ENCODE data around the gene CDH19.

Gene CDH19

GRCh38 chr18:66623821-66624220 lies 19.9 kb upstream of the CDH19 start:
- no peak for TF ChIP-seq POLR2A (IDR thresholded peaks at IDR 0.05; ENCODE audit: low read depth, low read length)
- no peak for TF ChIP-seq TAF1 (IDR thresholded peaks at IDR 0.05; ENCODE audit: borderline replicate concordance, low read depth, low read length)
- TF ChIP-seq POLR2AphosphoS5 (IDR thresholded peaks at IDR 0.05; ENCODE audit: low read depth, low read length), result no peak
- no peak for FAIRE-seq

GRCh38 chr18:66621816-66622576 lies 18.1 kb upstream of the CDH19 start:
- FAIRE-seq (no peak), DNase-seq (ENCODE audit: insufficient read length) (no peak)
- TF ChIP-seq POLR2AphosphoS5 (IDR thresholded peaks at IDR 0.05; ENCODE audit: low read depth, low read length), result no peak
- TF ChIP-seq POLR2A (IDR thresholded peaks at IDR 0.05; ENCODE audit: low read depth, low read length), result no peak
- TF ChIP-seq TAF1 (IDR thresholded peaks at IDR 0.05; ENCODE audit: borderline replicate concordance, low read depth, low read length), result no peak

More at GRCh38 chr18:66623821-66624220, 19.9 kb upstream of the CDH19 start:
- DNase-seq (ENCODE audit: insufficient read length), result no peak

GRCh38 chr18:66616523-66616983 lies 12.7 kb upstream of the CDH19 start:
- FAIRE-seq (no peak), DNase-seq (ENCODE audit: insufficient read length) (no peak)
- TF ChIP-seq TAF1 (IDR thresholded peaks at IDR 0.05; ENCODE audit: borderline replicate concordance, low read depth, low read length), result no peak
- TF ChIP-seq POLR2AphosphoS5 (IDR thresholded peaks at IDR 0.05; ENCODE audit: low read depth, low read length), result no peak
- TF ChIP-seq POLR2A (IDR thresholded peaks at IDR 0.05; ENCODE audit: low read depth, low read length), result no peak

GRCh38 chr18:66615176-66615575 lies 11.3 kb upstream of the CDH19 start:
- TF ChIP-seq TAF1 (IDR thresholded peaks at IDR 0.05; ENCODE audit: borderline replicate concordance, low read depth, low read length) (no peak), POLR2A (IDR thresholded peaks at IDR 0.05; ENCODE audit: low read depth, low read length) (no peak), POLR2AphosphoS5 (IDR thresholded peaks at IDR 0.05; ENCODE audit: low read depth, low read length) (no peak)
- no peak for DNase-seq (ENCODE audit: insufficient read length)
- no peak for FAIRE-seq

- TF ChIP-seq POLR2A (IDR thresholded peaks at IDR 0.05; ENCODE audit: low read depth, low read length) (no peak), TAF1 (IDR thresholded peaks at IDR 0.05; ENCODE audit: borderline replicate concordance, low read depth, low read length) (no peak), POLR2AphosphoS5 (IDR thresholded peaks at IDR 0.05; ENCODE audit: low read depth, low read length) (no peak)
- DNase-seq (ENCODE audit: insufficient read length) (no peak), FAIRE-seq (no peak)
Measured at GRCh38 chr18:66607632-66608031, 3.7 kb upstream of the CDH19 start.

GRCh38 chr18:66601649-66602048 lies 2.2 kb downstream of the CDH19 start:
- DNase-seq (ENCODE audit: insufficient read length), result no peak
- no peak for TF ChIP-seq TAF1 (IDR thresholded peaks at IDR 0.05; ENCODE audit: borderline replicate concordance, low read depth, low read length)
- TF ChIP-seq POLR2A (IDR thresholded peaks at IDR 0.05; ENCODE audit: low read depth, low read length), result no peak
- TF ChIP-seq POLR2AphosphoS5 (IDR thresholded peaks at IDR 0.05; ENCODE audit: low read depth, low read length), result no peak
- FAIRE-seq, result no peak

- FAIRE-seq (no peak), DNase-seq (ENCODE audit: insufficient read length) (no peak)
- TF ChIP-seq TAF1 (IDR thresholded peaks at IDR 0.05; ENCODE audit: borderline replicate concordance, low read depth, low read length) (no peak), POLR2AphosphoS5 (IDR thresholded peaks at IDR 0.05; ENCODE audit: low read depth, low read length) (no peak), POLR2A (IDR thresholded peaks at IDR 0.05; ENCODE audit: low read depth, low read length) (no peak)
Measured at GRCh38 chr18:66599190-66599589, 4.7 kb downstream of the CDH19 start.

- DNase-seq (ENCODE audit: insufficient read length) (no peak), FAIRE-seq (no peak)
- TF ChIP-seq POLR2A (IDR thresholded peaks at IDR 0.05; ENCODE audit: low read depth, low read length), result no peak
- no peak for TF ChIP-seq POLR2AphosphoS5 (IDR thresholded peaks at IDR 0.05; ENCODE audit: low read depth, low read length)
- TF ChIP-seq TAF1 (IDR thresholded peaks at IDR 0.05; ENCODE audit: borderline replicate concordance, low read depth, low read length), result no peak
Measured at GRCh38 chr18:66587430-66587829, 16.5 kb downstream of the CDH19 start.

- FAIRE-seq (no peak), DNase-seq (ENCODE audit: insufficient read length) (no peak)
- TF ChIP-seq POLR2A (IDR thresholded peaks at IDR 0.05; ENCODE audit: low read depth, low read length), result no peak
- no peak for TF ChIP-seq POLR2AphosphoS5 (IDR thresholded peaks at IDR 0.05; ENCODE audit: low read depth, low read length)
- no peak for TF ChIP-seq TAF1 (IDR thresholded peaks at IDR 0.05; ENCODE audit: borderline replicate concordance, low read depth, low read length)
Measured at GRCh38 chr18:66582211-66582610, 21.7 kb downstream of the CDH19 start.

- DNase-seq (ENCODE audit: insufficient read length) (no peak), FAIRE-seq (no peak)
- no peak for TF ChIP-seq POLR2A (IDR thresholded peaks at IDR 0.05; ENCODE audit: low read depth, low read length)
- TF ChIP-seq TAF1 (IDR thresholded peaks at IDR 0.05; ENCODE audit: borderline replicate concordance, low read depth, low read length), result no peak
- TF ChIP-seq POLR2AphosphoS5 (IDR thresholded peaks at IDR 0.05; ENCODE audit: low read depth, low read length), result no peak
Measured at GRCh38 chr18:66575263-66575662, 28.6 kb downstream of the CDH19 start.

GRCh38 chr18:66571845-66572244 lies 32.0 kb downstream of the CDH19 start:
- no peak for DNase-seq (ENCODE audit: insufficient read length)
- no peak for FAIRE-seq
- TF ChIP-seq TAF1 (IDR thresholded peaks at IDR 0.05; ENCODE audit: borderline replicate concordance, low read depth, low read length) (no peak), POLR2A (IDR thresholded peaks at IDR 0.05; ENCODE audit: low read depth, low read length) (no peak), POLR2AphosphoS5 (IDR thresholded peaks at IDR 0.05; ENCODE audit: low read depth, low read length) (no peak)

- TF ChIP-seq TAF1 (IDR thresholded peaks at IDR 0.05; ENCODE audit: borderline replicate concordance, low read depth, low read length) (no peak), POLR2AphosphoS5 (IDR thresholded peaks at IDR 0.05; ENCODE audit: low read depth, low read length) (no peak), POLR2A (IDR thresholded peaks at IDR 0.05; ENCODE audit: low read depth, low read length) (no peak)
- FAIRE-seq, result no peak
- DNase-seq (ENCODE audit: insufficient read length), result no peak
Measured at GRCh38 chr18:66566616-66567015, 37.3 kb downstream of the CDH19 start.

All from GM12892 (cell line).